ENCODE data around the gene MAP4K2. TPM values are rescaled to one million over a fixed set of nuclear protein-coding genes. Genes with fewer than 3 reads are reported as not detected.

The MAP4K2 gene
- total RNA-seq, 1 donor from 2014 or later, result 20.2 TPM

GRCh38 chr11:64787526-64788320 is 15.3 kb downstream of the MAP4K2 start:
- Mint-ChIP-seq H3K27me3 (no peaks in the 10 kb centered on the region), H3K27ac (no peak overlapping the region), H3K9me3 (no peaks in the 10 kb centered on the region), H3K4me3 (no peak overlapping the region), H3K4me1 (ENCODE audit: unreplicated experiment) (no peaks in the 10 kb centered on the region), H3K36me3 (peaks cover 3% of the 10 kb centered on the region)
- TF ChIP-seq CTCF (conservative IDR thresholded peaks at IDR 0.05), result peak; percentile 81
- DNase-seq (ENCODE audit: extremely low spot score, unreplicated experiment), result no peak

- Mint-ChIP-seq H3K4me1 (ENCODE audit: unreplicated experiment) (no peaks in the 10 kb centered on the region), H3K27me3 (no peaks in the 10 kb centered on the region), H3K27ac (no peak overlapping the region), H3K4me3 (no peak overlapping the region), H3K9me3 (no peaks in the 10 kb centered on the region), H3K36me3 (peaks cover 3% of the 10 kb centered on the region)
- no peak for DNase-seq (ENCODE audit: extremely low spot score, unreplicated experiment)
- no peak for TF ChIP-seq CTCF (conservative IDR thresholded peaks at IDR 0.05)
Measured at GRCh38 chr11:64786308-64786707, 16.7 kb downstream of the MAP4K2 start.

GRCh38 chr11:64784813-64785581 is 18.0 kb downstream of the MAP4K2 start:
- Mint-ChIP-seq H3K36me3 (peaks cover 3% of the 10 kb centered on the region), H3K27ac (no peak overlapping the region), H3K4me1 (ENCODE audit: unreplicated experiment) (no peaks in the 10 kb centered on the region), H3K4me3 (no peak overlapping the region), H3K9me3 (no peaks in the 10 kb centered on the region), H3K27me3 (no peaks in the 10 kb centered on the region)
- no peak for DNase-seq (ENCODE audit: extremely low spot score, unreplicated experiment)
- TF ChIP-seq CTCF (conservative IDR thresholded peaks at IDR 0.05), result no peak

DNA sequence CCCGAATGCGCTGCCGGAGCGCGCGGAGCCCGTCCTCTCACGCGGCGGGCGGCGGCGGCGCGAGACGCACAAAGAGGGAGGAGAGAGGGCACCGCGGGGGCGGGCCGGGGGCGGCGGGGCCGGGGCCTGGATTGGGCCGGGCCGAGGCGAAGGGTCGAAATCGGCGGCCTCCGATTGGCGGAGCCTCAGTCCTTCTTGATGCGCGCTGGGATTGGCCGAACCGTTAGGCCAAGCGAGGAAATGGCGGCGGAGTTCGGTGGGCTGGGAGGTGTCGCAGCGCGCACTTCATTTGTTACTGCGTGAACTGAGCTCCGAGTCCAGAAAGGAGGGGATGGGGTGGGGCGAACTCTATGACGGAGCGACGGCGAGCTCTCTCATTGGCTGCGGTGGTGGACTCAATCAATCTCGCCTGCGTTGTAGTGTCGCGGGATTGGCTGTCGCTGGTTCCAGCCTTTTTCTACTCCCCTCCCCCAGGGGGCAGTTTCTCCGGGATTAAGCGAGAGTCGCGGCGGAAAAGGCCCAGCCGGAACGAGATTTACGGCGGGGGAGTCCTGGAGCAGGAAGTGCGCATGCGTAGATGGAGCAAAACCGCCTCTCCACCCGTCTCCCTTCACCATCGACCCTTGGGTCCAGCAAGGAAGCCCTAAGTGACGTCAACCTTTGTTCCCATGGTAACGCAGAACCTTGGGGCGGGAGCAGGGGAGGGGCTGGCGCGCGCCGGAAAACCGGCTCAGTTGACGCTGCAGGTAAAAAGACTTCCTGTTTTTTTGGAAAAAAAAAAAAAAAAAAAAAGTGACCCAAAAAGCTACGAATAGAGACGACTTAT is 24.3 kb downstream of the MAP4K2 start, which contains the start of gene SF1:
Gene SF1 (minus strand): TSS at position 70 of the 826 bp plus-strand sequence. CDS start 150 bp downstream, outside the sequence.
- Mint-ChIP-seq H3K27me3 (peaks cover 3% of the 10 kb centered on the region), H3K4me1 (ENCODE audit: unreplicated experiment) (peaks cover 21% of the 10 kb centered on the region), H3K4me3 (peak within 1 kb of the TSS; percentile 97), H3K27ac (peak within 1 kb of the TSS; percentile 98), H3K36me3 (peaks cover 32% of the 10 kb centered on the region), H3K9me3 (no peaks in the 10 kb centered on the region)
- DNase-seq (ENCODE audit: extremely low spot score, unreplicated experiment), result peak; percentile 99
- TF ChIP-seq CTCF (conservative IDR thresholded peaks at IDR 0.05), result no peak

GRCh38 chr11:64778223-64778472 is 24.9 kb downstream of the MAP4K2 start:
- no peak for TF ChIP-seq CTCF (conservative IDR thresholded peaks at IDR 0.05)
- DNase-seq (ENCODE audit: extremely low spot score, unreplicated experiment), result no peak
- Mint-ChIP-seq H3K27ac (no peak overlapping the region), H3K4me1 (ENCODE audit: unreplicated experiment) (peaks cover 21% of the 10 kb centered on the region), H3K4me3 (peak overlapping the region; percentile 92), H3K36me3 (peaks cover 36% of the 10 kb centered on the region), H3K9me3 (no peaks in the 10 kb centered on the region), H3K27me3 (peaks cover 3% of the 10 kb centered on the region)

Data from type B pancreatic cell (in vitro differentiated cells).